Ectodermal cell (in vitro differentiated cells): ENCODE measurements around the gene PEX13. TPM values are rescaled to one million over a fixed set of nuclear protein-coding genes. Genes with fewer than 3 reads are reported as not detected.
A peak's percentile ranks its signal among the peaks of the same experiment; 100 is the strongest.

Experiments
- H3K27ac ChIP-seq: 2 replicates; pipeline ENCODE4 v1.7.0; 2013; ENCODE audit warnings: mild to moderate bottlenecking, low read depth, low read length; ENCODE audit not compliant: insufficient read depth, poor library complexity, severe bottlenecking
- H3K27me3 ChIP-seq: 2 replicates; pipeline ENCODE4 v1.7.0; 2013; ENCODE audit warnings: mild to moderate bottlenecking, low read length; ENCODE audit not compliant: insufficient read depth, control insufficient read depth, poor library complexity, severe bottlenecking
- H3K36me3 ChIP-seq: one replicate; pipeline ENCODE4 v1.7.0; 2013; ENCODE audit warnings: low read length; ENCODE audit not compliant: control insufficient read depth, insufficient read depth
- H3K4me1 ChIP-seq: one replicate; pipeline ENCODE4 v1.7.0; 2013; ENCODE audit warnings: low read length; ENCODE audit not compliant: control insufficient read depth, insufficient read depth
- H3K4me3 ChIP-seq: 2 replicates; pipeline ENCODE4 v1.7.0; 2013; ENCODE audit warnings: low read depth, low read length, control low read depth; ENCODE audit not compliant: insufficient read depth
- H3K9me3 ChIP-seq: 2 replicates; pipeline ENCODE4 v1.7.0; 2013; ENCODE audit warnings: mild to moderate bottlenecking, low read length, moderate library complexity; ENCODE audit not compliant: control insufficient read depth
- WGBS, 2 experiments: methylation state at CpG; one replicate each; pipeline ENCODE4 v1.1.7; 2013; ENCODE audit warnings: missing lambda C conversion rate in 2 of 2; 5-methylcytosine and 5-hydroxymethylcytosine counted together
- polyA plus RNA-seq, 4 experiments: library from polyadenylated mRNA; stranded (reverse); fragments of 50-300 nt; gene quantifications; one replicate each; pipeline ENCODE4 v1.2.3, GENCODE V29; 2013

Gene PEX13
- polyA plus RNA-seq (2013, experiment 1 of 4), result 25.3 TPM
- 28.1 TPM for polyA plus RNA-seq (2013, experiment 2 of 4)
- polyA plus RNA-seq (2013, experiment 3 of 4), result 24.6 TPM
- polyA plus RNA-seq (2013, experiment 4 of 4), result 30.0 TPM

- WGBS, 2 experiments, result 0% methylated on average over 35 to 38 of the region's 39 CpGs
These were observed at the start of gene PEX13, which contains the start of gene PUS10 for GRCh38 chr2:61017556-61018317. Gene PEX13 (plus strand): TSS chr2:61017720. CDS start chr2:61017760, 40 bp downstream. Gene PUS10 (minus strand): TSS chr2:61018255. CDS start chr2:61011890, 6,365 bp downstream.

GRCh38 chr2:60972889-60973656 is 44.4 kb upstream of the PEX13 start:
- Histone ChIP-seq H3K4me1 (no peaks in the 10 kb centered on the region), H3K4me3 (no peak overlapping the region), H3K36me3 (no peaks in the 10 kb centered on the region), H3K27ac (no peak overlapping the region), H3K9me3 (no peaks in the 10 kb centered on the region), H3K27me3 (no peaks in the 10 kb centered on the region)
- whole genome bisulfite sequencing, 2 experiments, result 94 to 95% methylated on average over 32 of the region's 32 CpGs

More at GRCh38 chr2:61017556-61018317, at the start of gene PEX13, which contains the start of gene PUS10:
- Histone ChIP-seq H3K36me3 (peaks cover 7% of the 10 kb centered on the region), H3K4me1 (no peaks in the 10 kb centered on the region), H3K4me3 (peak within 1 kb of the TSS; percentile 71), H3K27ac (peak within 1 kb of the TSS; percentile 74), H3K9me3 (no peaks in the 10 kb centered on the region), H3K27me3 (no peaks in the 10 kb centered on the region)

GRCh38 chr2:60973705-60974104 is 43.8 kb upstream of the PEX13 start:
- Histone ChIP-seq H3K36me3 (no peaks in the 10 kb centered on the region), H3K27ac (no peak overlapping the region), H3K4me3 (no peak overlapping the region), H3K9me3 (no peaks in the 10 kb centered on the region), H3K4me1 (no peaks in the 10 kb centered on the region), H3K27me3 (no peaks in the 10 kb centered on the region)
- 80 to 82% methylated on average over 5 of the region's 5 CpGs for WGBS, 2 experiments

DNA sequence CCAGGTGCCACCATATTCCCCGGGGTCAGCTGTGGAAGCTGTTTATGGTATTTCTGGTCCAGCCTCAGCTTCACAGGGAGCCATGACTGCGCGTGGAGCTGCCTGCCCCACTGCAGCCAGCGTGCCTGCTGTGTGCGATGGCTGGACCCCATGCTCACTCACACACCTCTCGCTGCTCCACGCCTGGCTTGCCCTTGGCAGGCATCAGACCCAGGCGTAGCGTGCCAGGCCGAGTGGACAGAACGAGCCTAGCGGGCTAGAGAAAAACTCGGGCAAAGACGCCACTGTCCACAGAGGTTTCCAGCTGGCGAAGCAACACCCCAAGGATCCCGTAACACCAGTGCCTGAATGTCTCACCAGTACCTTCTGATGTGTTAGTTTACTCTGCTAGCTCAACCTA is 42.9 kb upstream of the PEX13 start:
- Histone ChIP-seq H3K27me3 (no peaks in the 10 kb centered on the region), H3K9me3 (no peaks in the 10 kb centered on the region), H3K4me3 (no peak overlapping the region), H3K4me1 (no peaks in the 10 kb centered on the region), H3K27ac (no peak overlapping the region), H3K36me3 (no peaks in the 10 kb centered on the region)
- 96 to 97% methylated on average over 16 of the region's 16 CpGs for WGBS, 2 experiments

- Histone ChIP-seq H3K27me3 (no peaks in the 10 kb centered on the region), H3K27ac (no peak overlapping the region), H3K9me3 (no peaks in the 10 kb centered on the region), H3K4me3 (no peak overlapping the region), H3K4me1 (no peaks in the 10 kb centered on the region), H3K36me3 (no peaks in the 10 kb centered on the region)
- 87 to 90% methylated on average over 3 of the region's 3 CpGs for WGBS, 2 experiments
These were observed 41.2 kb upstream of the PEX13 start for GRCh38 chr2:60976256-60976850.

GRCh38 chr2:60976875-60977561 is 40.5 kb upstream of the PEX13 start:
- H3K4me3 ChIP-seq, result no peak overlapping the region
- no peaks in the 10 kb centered on the region for H3K27me3 ChIP-seq
- H3K27ac ChIP-seq, result no peak overlapping the region
- H3K9me3 ChIP-seq, result no peaks in the 10 kb centered on the region
- no peaks in the 10 kb centered on the region for H3K4me1 ChIP-seq
- no peaks in the 10 kb centered on the region for H3K36me3 ChIP-seq
- 72 to 77% methylated on average over 3 to 5 of the region's 5 CpGs for WGBS, 2 experiments

GRCh38 chr2:60977562-60977895 is 40.0 kb upstream of the PEX13 start:
- Histone ChIP-seq H3K36me3 (no peaks in the 10 kb centered on the region), H3K27me3 (no peaks in the 10 kb centered on the region), H3K4me3 (no peak overlapping the region), H3K9me3 (no peaks in the 10 kb centered on the region), H3K4me1 (no peaks in the 10 kb centered on the region), H3K27ac (no peak overlapping the region)
- 85 to 93% methylated on average over 1 of the region's 1 CpG for WGBS, 2 experiments

GRCh38 chr2:60979231-60979630 is 38.3 kb upstream of the PEX13 start:
- H3K4me1 ChIP-seq, result no peaks in the 10 kb centered on the region
- H3K27ac ChIP-seq, result no peak overlapping the region
- no peak overlapping the region for H3K4me3 ChIP-seq
- no peaks in the 10 kb centered on the region for H3K27me3 ChIP-seq
- no peaks in the 10 kb centered on the region for H3K9me3 ChIP-seq
- no peaks in the 10 kb centered on the region for H3K36me3 ChIP-seq
- WGBS, 2 experiments, result 75 to 88% methylated on average over 1 to 4 of the region's 4 CpGs

- H3K27me3 ChIP-seq, result no peaks in the 10 kb centered on the region
- no peak overlapping the region for H3K27ac ChIP-seq
- WGBS, 2 experiments, result 88 to 91% methylated on average over 2 to 3 of the region's 3 CpGs
- H3K4me3 ChIP-seq, result no peak overlapping the region
- no peaks in the 10 kb centered on the region for H3K9me3 ChIP-seq
- no peaks in the 10 kb centered on the region for H3K36me3 ChIP-seq
- H3K4me1 ChIP-seq, result no peaks in the 10 kb centered on the region
These were observed 37.3 kb upstream of the PEX13 start for GRCh38 chr2:60980071-60980815.
